Measurements from ENCODE around the gene GNMT. TPM values are rescaled to one million over a fixed set of nuclear protein-coding genes. Genes with fewer than 3 reads are reported as not detected.

The GNMT gene
- polyA plus RNA-seq (2011; rRNA removed) (0.07 TPM in 1 of 2 replicates, not detected in the other), polyA minus RNA-seq (2011; rRNA and poly(A)+ RNA removed) (0.55 TPM in 1 of 2 replicates, not detected in the other)

GRCh38 chr6:42960243-42961019 is at the start of gene GNMT:
Gene GNMT, plus strand, starts transcription at chr6:42960754. Its CDS starts 14 bp downstream, at chr6:42960768.
- Histone ChIP-seq H3K9me3 (ENCODE audit: control insufficient read depth, insufficient read depth, low read length) (no peaks in the 10 kb centered on the region; the same call in 1 of the 2 replicates), H3K27ac (ENCODE audit: low read depth, low read length) (no peak within 1 kb of the TSS), H3K27me3 (ENCODE audit: control insufficient read depth, insufficient read depth, low read length) (no peaks in the 10 kb centered on the region), H3K4me3 (ENCODE audit: low read depth, low read length) (peak within 1 kb of the TSS; percentile 50)
- DNase-seq (ENCODE audit: low read depth, low spot score) = no peak
- ChIA-PET POLR2A (interaction anchor here (1.0 kb wide), 2 partner anchors 19 to 31 kb away, joined by 5 to 6 read pairs; partner anchors contain the start of genes CNPY3 and PEX6), CTCF (interaction anchor here (0.8 kb wide), 1 partner anchor 35 kb away, joined by 3 read pairs; no protein-coding TSS in a partner anchor)
- no peak for TF ChIP-seq CTCF (IDR thresholded peaks at IDR 0.05; ENCODE audit: low read depth, low read length)

GRCh38 chr6:42911171-42912021 is 49.2 kb upstream of the GNMT start:
- Histone ChIP-seq H3K27ac (ENCODE audit: low read depth, low read length) (no peak overlapping the region), H3K9me3 (ENCODE audit: control insufficient read depth, insufficient read depth, low read length) (no peaks in the 10 kb centered on the region; the same call in 1 of the 2 replicates), H3K4me3 (ENCODE audit: low read depth, low read length) (peak overlapping the region; percentile 27; the same call in 1 of the 2 replicates), H3K27me3 (ENCODE audit: control insufficient read depth, insufficient read depth, low read length) (peaks cover 4% of the 10 kb centered on the region)
- DNase-seq (ENCODE audit: low read depth, low spot score) = no peak
- no peak; the same call in 1 of the 2 replicates for TF ChIP-seq CTCF (IDR thresholded peaks at IDR 0.05; ENCODE audit: low read depth, low read length)
- CTCF ChIA-PET = interaction anchor here (0.6 kb wide), 1 partner anchor 516 kb away, joined by 5 read pairs; the partner anchor contains the start of gene ABCC10
- POLR2A ChIA-PET = interaction anchor here (0.6 to 1.1 kb wide), 2 partner anchors 18 to 34 kb away, joined by 3 to 5 read pairs; partner anchors contain the start of gene CNPY3

- Histone ChIP-seq H3K27ac (ENCODE audit: low read depth, low read length) (no peak overlapping the region), H3K9me3 (ENCODE audit: control insufficient read depth, insufficient read depth, low read length) (no peaks in the 10 kb centered on the region; the same call in 1 of the 2 replicates), H3K27me3 (ENCODE audit: control insufficient read depth, insufficient read depth, low read length) (peaks cover 2% of the 10 kb centered on the region), H3K4me3 (ENCODE audit: low read depth, low read length) (no peak overlapping the region)
- ChIA-PET CTCF (interaction anchor here (0.7 to 1.1 kb wide), 3 partner anchors 14 to 173 kb away, joined by 3 read pairs; no protein-coding TSS in a partner anchor), POLR2A (interaction anchor here (0.6 to 1.5 kb wide), 4 partner anchors 15 to 599 kb away, joined by 3 to 14 read pairs (median 5); partner anchors contain the start of gene CNPY3)
- DNase-seq (ENCODE audit: low read depth, low spot score) = no peak
- TF ChIP-seq CTCF (IDR thresholded peaks at IDR 0.05; ENCODE audit: low read depth, low read length) = no peak
Measured at GRCh38 chr6:42914546-42914945, 46.0 kb upstream of the GNMT start.

DNA sequence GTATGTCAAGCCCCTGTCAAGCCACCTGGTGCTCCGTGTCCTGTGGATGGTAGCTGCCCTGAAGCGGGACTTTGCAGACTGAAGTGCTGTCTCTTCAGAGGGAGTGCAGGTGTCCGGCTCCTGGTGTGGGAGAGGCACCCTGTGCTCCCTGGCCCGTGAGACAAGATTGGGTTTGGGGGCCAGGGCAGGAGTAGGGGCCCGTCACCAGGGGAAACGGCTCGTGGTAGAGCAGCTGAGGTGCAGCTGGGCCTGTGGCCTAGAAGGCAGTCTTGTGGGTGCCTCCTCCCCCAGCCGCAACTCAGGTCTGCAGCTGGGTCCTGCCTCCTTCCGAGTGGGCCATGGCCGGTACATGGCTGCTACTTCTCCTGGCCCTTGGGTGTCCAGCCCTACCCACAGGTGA is 44.8 kb upstream of the GNMT start, which contains the start of gene PTCRA:
PTCRA (plus strand) TSS at position 322 of the 400 bp plus-strand sequence; CDS start at position 339, 17 bp downstream.
- DNase-seq (ENCODE audit: low read depth, low spot score) = no peak
- Histone ChIP-seq H3K4me3 (ENCODE audit: low read depth, low read length) (no peak within 1 kb of the TSS), H3K27me3 (ENCODE audit: control insufficient read depth, insufficient read depth, low read length) (peaks cover 2% of the 10 kb centered on the region), H3K27ac (ENCODE audit: low read depth, low read length) (no peak within 1 kb of the TSS), H3K9me3 (ENCODE audit: control insufficient read depth, insufficient read depth, low read length) (no peaks in the 10 kb centered on the region; the same call in 1 of the 2 replicates)
- TF ChIP-seq CTCF (IDR thresholded peaks at IDR 0.05; ENCODE audit: low read depth, low read length) = no peak
- ChIA-PET CTCF (no interaction called here), POLR2A (no interaction called here)
